Gastrocnemius medialis (tissue), 4 donors: ENCODE measurements around the gene ENDOD1. TPM values are rescaled to one million over a fixed set of nuclear protein-coding genes. Genes with fewer than 3 reads are reported as not detected.

Experiments used
- ATAC-seq, 2 donors: fragments of 150-250 bp; one replicate each; pipeline ENCODE4 v1.9.1; 2016
- DNase-seq, 2 donors: peaks; one replicate each; pipeline ENCODE4 v3.0.0-alpha.2; 2019
- H3K27ac ChIP-seq, 4 donors: fragments of 200-600 bp; sonication (generic); 1 replicate in 1 of 4; 2 replicates in 3 of 4; pipeline ENCODE4 v1.5.1; 2016 to 2018; ENCODE audit warnings: mild to moderate bottlenecking in 2 of 4, moderate library complexity in 1 of 4
- H3K27me3 ChIP-seq, 3 donors: fragments of 200-600 bp; sonication (generic) in 2 of 3; 1 replicate in 1 of 3; 2 replicates in 2 of 3; pipeline versions ENCODE4 v1.5.1 to v1.6.0; 2016 to 2019; ENCODE audit warnings: mild to moderate bottlenecking in 1 of 3, moderate library complexity in 1 of 3
- H3K36me3 ChIP-seq, 2 donors: fragments of 200-600 bp; sonication (generic) in 1 of 2; one replicate each; pipeline ENCODE4 v1.5.1; 2017 to 2018
- H3K4me1 ChIP-seq, 2 donors: fragments of 200-600 bp; sonication (generic) in 1 of 2; one replicate each; pipeline ENCODE4 v1.5.1; 2016 to 2017; ENCODE audit warnings: mild to moderate bottlenecking in 2 of 2
- H3K4me3 ChIP-seq, 4 donors: fragments of 200-600 bp; sonication (generic) in 3 of 4; 1 replicate in 1 of 4; 2 replicates in 3 of 4; pipeline ENCODE4 v1.5.1; 2016 to 2019; ENCODE audit warnings: mild to moderate bottlenecking in 2 of 4
- H3K9me3 ChIP-seq, 3 donors: fragments of 200-600 bp; sonication (generic) in 2 of 3; 1 replicate in 1 of 3; 2 replicates in 2 of 3; pipeline ENCODE4 v1.5.1; 2016 to 2019
- CTCF ChIP-seq, 5 experiments: fragments of 450-650 bp in 3 of 5; fragments of 200-600 bp in 2 of 5; sonication (generic) in 2 of 5; IDR thresholded peaks in 4 of 5; conservative IDR thresholded peaks in 1 of 5; 1 replicate in 4 of 5; 2 replicates in 1 of 5; pipeline ENCODE4 v1.5.1; 2016 to 2019; ENCODE audit warnings: antibody characterized with exemption in 5 of 5, mild to moderate bottlenecking in 3 of 5, moderate library complexity in 3 of 5
- POLR2A ChIP-seq, 2 donors: fragments of 450-650 bp; IDR thresholded peaks; one replicate each; pipeline ENCODE4 v1.6.1; 2017; ENCODE audit warnings: antibody characterized with exemption in 2 of 2, mild to moderate bottlenecking in 2 of 2, moderate library complexity in 2 of 2
- in situ Hi-C, 4 donors: fragments of 200-750 bp; cut with MboI; loops; one replicate each; pipeline versions ENCODE4 v1.15.0 to v1.8.0; 2017; ENCODE audit warnings: low sequenced_read_pairs in 4 of 4
- intact Hi-C: fragments of 100-400 bp; cut with DNase I; formaldehyde crosslinking; loops from one replicate; pipeline ENCODE4 v1.15.1; 2023; ENCODE audit warnings: low total_unique reads
- total RNA-seq, 4 donors: library from RNA; depleted of rRNA; stranded (reverse); fragments of >200 nt; gene quantifications; one replicate each; pipeline versions ENCODE4 v1.1.0 to v1.2.3, GENCODE V29; 2016

The ENDOD1 gene
- total RNA-seq, 4 donors from 2014 or later = 17.5 to 35.2 (median 27.6) TPM

GRCh38 chr11:95119361-95120060 lies 29.9 kb downstream of the ENDOD1 start:
- Histone ChIP-seq H3K36me3 (no peaks in the 10 kb centered on the region), H3K9me3 (no peaks in the 10 kb centered on the region), H3K27ac (peak overlapping the region; percentile 28 to 65 (median 53)), H3K4me3 (no peak overlapping the region), H3K27me3 (no peaks in the 10 kb centered on the region), H3K4me1 (peaks cover 24 to 31% of the 10 kb centered on the region in 2 donors)
- DNase-seq (peak in 1 of 2 donors; percentile 31), ATAC-seq (peak in 1 of 2 donors; percentile 57)
- intact Hi-C loops = loop anchor here (5.0 kb wide), 1 partner anchor 37 kb away; no protein-coding TSS in a partner anchor
- TF ChIP-seq CTCF (IDR thresholded peaks at IDR 0.05 in 4 of 5, conservative IDR thresholded peaks at IDR 0.05 in 1 of 5) (no peak), POLR2A (IDR thresholded peaks at IDR 0.05) (no peak)
- in situ Hi-C loops = no loop called here

- TF ChIP-seq POLR2A (IDR thresholded peaks at IDR 0.05) = no peak
- Histone ChIP-seq H3K36me3 (no peaks in the 10 kb centered on the region), H3K9me3 (no peaks in the 10 kb centered on the region), H3K4me3 (no peak overlapping the region), H3K27me3 (no peaks in the 10 kb centered on the region), H3K27ac (peak overlapping the region in 2 of 4 donors; percentile 43 to 65), H3K4me1 (peaks cover 24 to 31% of the 10 kb centered on the region in 2 donors)
- DNase-seq = no peak
- intact Hi-C loops (loop anchor here (5.0 kb wide), 1 partner anchor 39 kb away; no protein-coding TSS in a partner anchor), in situ Hi-C loops (no loop called here)
- ATAC-seq = no peak
These were observed 32.1 kb downstream of the ENDOD1 start for GRCh38 chr11:95121698-95122097.

- Histone ChIP-seq H3K4me1 (peaks cover 24 to 31% of the 10 kb centered on the region in 2 donors), H3K27ac (peak overlapping the region in 1 of 4 donors; percentile 22), H3K4me3 (no peak overlapping the region), H3K36me3 (peaks cover 0 to 5% of the 10 kb centered on the region in 2 donors), H3K27me3 (no peaks in the 10 kb centered on the region), H3K9me3 (no peaks in the 10 kb centered on the region)
- no peak for DNase-seq
- TF ChIP-seq POLR2A (IDR thresholded peaks at IDR 0.05) = no peak
- TF ChIP-seq CTCF (IDR thresholded peaks at IDR 0.05 in 4 of 5, conservative IDR thresholded peaks at IDR 0.05 in 1 of 5) = no peak
- intact Hi-C loops (loop anchor here (5.0 kb wide), 1 partner anchor 41 kb away; no protein-coding TSS in a partner anchor), in situ Hi-C loops (no loop called here)
- no peak for ATAC-seq
These were observed 33.9 kb downstream of the ENDOD1 start for GRCh38 chr11:95123556-95123955.

GRCh38 chr11:95128602-95129001 lies 39.0 kb downstream of the ENDOD1 start:
- no peaks in the 10 kb centered on the region for H3K9me3 ChIP-seq
- H3K27ac ChIP-seq = no peak overlapping the region
- in situ Hi-C loops (no loop called here), intact Hi-C loops (no loop called here)
- H3K36me3 ChIP-seq = peaks cover 0 to 21% of the 10 kb centered on the region in 2 donors
- H3K4me1 ChIP-seq = peaks cover 0 to 2% of the 10 kb centered on the region in 2 donors
- H3K27me3 ChIP-seq = no peaks in the 10 kb centered on the region
- TF ChIP-seq CTCF (IDR thresholded peaks at IDR 0.05 in 4 of 5, conservative IDR thresholded peaks at IDR 0.05 in 1 of 5) (no peak), POLR2A (IDR thresholded peaks at IDR 0.05) (no peak)
- DNase-seq = no peak
- no peak overlapping the region for H3K4me3 ChIP-seq
- ATAC-seq = no peak

- Histone ChIP-seq H3K9me3 (no peaks in the 10 kb centered on the region), H3K4me1 (peaks cover 7% of the 10 kb centered on the region in 2 donors), H3K4me3 (no peak overlapping the region), H3K36me3 (peaks cover 0 to 21% of the 10 kb centered on the region in 2 donors), H3K27ac (no peak overlapping the region), H3K27me3 (no peaks in the 10 kb centered on the region)
- ATAC-seq (no peak), DNase-seq (no peak)
- TF ChIP-seq POLR2A (IDR thresholded peaks at IDR 0.05) (no peak), CTCF (IDR thresholded peaks at IDR 0.05 in 4 of 5, conservative IDR thresholded peaks at IDR 0.05 in 1 of 5) (no peak)
- intact Hi-C loops (no loop called here), in situ Hi-C loops (loop anchor here in 1 of 4 donors (10.0 kb wide), 1 partner anchor 158 kb away; the partner anchor contains the start of genes CWC15 and KDM4D)
These were observed 43.3 kb downstream of the ENDOD1 start for GRCh38 chr11:95132956-95133355.
